Measurements from ENCODE around the gene RSPH9. TPM values are rescaled to one million over a fixed set of nuclear protein-coding genes. Genes with fewer than 3 reads are reported as not detected.
"Not testable (repeated sequence)": the region's sequence is repeated elsewhere in the genome, so short reads cannot be mapped to it uniquely, and the experiment has no call there.

The RSPH9 gene
- total and polyA plus RNA-seq, 4 donors = 0.13 to 0.75 (median 0.38) TPM

GRCh38 chr6:43699564-43700186 lies 54.8 kb downstream of the RSPH9 start:
- Histone ChIP-seq H3K9me3 (ENCODE audit: control insufficient read depth, low read length) (no peaks in the 10 kb centered on the region), H3K4me1 (ENCODE audit: control insufficient read depth in 1 of 2, insufficient read depth in 2 of 2, low read length in 2 of 2) (no peaks in the 10 kb centered on the region), H3K36me3 (ENCODE audit: control insufficient read depth in 1 of 2, insufficient read depth in 2 of 2, low read length in 1 of 2) (no peaks in the 10 kb centered on the region), H3K27me3 (ENCODE audit: control insufficient read depth in 1 of 2, insufficient read depth in 2 of 2, low read length in 1 of 2) (no peaks in the 10 kb centered on the region), H3K4me3 (ENCODE audit: low read length in 2 of 2) (no peak overlapping the region), H3K27ac (ENCODE audit: low read depth in 1 of 2, low read length in 2 of 2) (no peak overlapping the region)
- DNase-seq = no peak
- ATAC-seq (ENCODE audit: low FRiP score) = no peak
- intact Hi-C loops (cut with DNase I) = no loop called here
- whole genome bisulfite sequencing, 2 donors = 84 to 88% methylated on average over 7 of the region's 7 CpGs

- H3K27me3 ChIP-seq (ENCODE audit: control insufficient read depth in 1 of 2, insufficient read depth in 2 of 2, low read length in 1 of 2); ATAC-seq (ENCODE audit: low FRiP score); H3K4me1 ChIP-seq (ENCODE audit: control insufficient read depth in 1 of 2, insufficient read depth in 2 of 2, low read length in 2 of 2); H3K9me3 ChIP-seq (ENCODE audit: control insufficient read depth, low read length); H3K27ac ChIP-seq (ENCODE audit: low read depth in 1 of 2, low read length in 2 of 2); intact Hi-C loops (cut with DNase I); H3K36me3 ChIP-seq (ENCODE audit: control insufficient read depth in 1 of 2, insufficient read depth in 2 of 2, low read length in 1 of 2); H3K4me3 ChIP-seq (ENCODE audit: low read length in 2 of 2): not testable (repeated sequence)
- WGBS, 2 donors = 90 to 94% methylated on average over 10 of the region's 10 CpGs
- DNase-seq = peak in 1 of 2 donors; percentile 31
These were observed 56.2 kb downstream of the RSPH9 start for GRCh38 chr6:43700939-43701560.

- WGBS, 2 donors = 4 to 9% methylated on average over 2 of the region's 2 CpGs
- peak overlapping the region in 1 of 2 donors; percentile 19 for H3K27ac ChIP-seq (ENCODE audit: low read depth in 1 of 2, low read length in 2 of 2)
- ATAC-seq (ENCODE audit: low FRiP score) (no peak), DNase-seq (no peak)
- H3K36me3 ChIP-seq (ENCODE audit: control insufficient read depth in 1 of 2, insufficient read depth in 2 of 2, low read length in 1 of 2) = no peaks in the 10 kb centered on the region
- no peaks in the 10 kb centered on the region for H3K9me3 ChIP-seq (ENCODE audit: control insufficient read depth, low read length)
- H3K4me3 ChIP-seq (ENCODE audit: low read length in 2 of 2) = no peak overlapping the region
- H3K27me3 ChIP-seq (ENCODE audit: control insufficient read depth in 1 of 2, insufficient read depth in 2 of 2, low read length in 1 of 2) = no peaks in the 10 kb centered on the region
- no peaks in the 10 kb centered on the region for H3K4me1 ChIP-seq (ENCODE audit: control insufficient read depth in 1 of 2, insufficient read depth in 2 of 2, low read length in 2 of 2)
- intact Hi-C loops (cut with DNase I) = no loop called here
These were observed 57.3 kb downstream of the RSPH9 start for GRCh38 chr6:43702171-43702533.

GRCh38 chr6:43702534-43703440 lies 58.0 kb downstream of the RSPH9 start:
- no peaks in the 10 kb centered on the region for H3K4me1 ChIP-seq (ENCODE audit: control insufficient read depth in 1 of 2, insufficient read depth in 2 of 2, low read length in 2 of 2)
- intact Hi-C loops (cut with DNase I) = no loop called here
- H3K27me3 ChIP-seq (ENCODE audit: control insufficient read depth in 1 of 2, insufficient read depth in 2 of 2, low read length in 1 of 2) = no peaks in the 10 kb centered on the region
- H3K27ac ChIP-seq (ENCODE audit: low read depth in 1 of 2, low read length in 2 of 2) = peak overlapping the region in 1 of 2 donors; percentile 19
- H3K4me3 ChIP-seq (ENCODE audit: low read length in 2 of 2) = no peak overlapping the region
- ATAC-seq (ENCODE audit: low FRiP score) (peak; percentile 95), DNase-seq (peak; percentile 94 to 95)
- H3K9me3 ChIP-seq (ENCODE audit: control insufficient read depth, low read length) = no peaks in the 10 kb centered on the region
- H3K36me3 ChIP-seq (ENCODE audit: control insufficient read depth in 1 of 2, insufficient read depth in 2 of 2, low read length in 1 of 2) = no peaks in the 10 kb centered on the region
- 25% methylated on average over 14 to 15 of the region's 15 CpGs for WGBS, 2 donors

- Histone ChIP-seq H3K4me1 (ENCODE audit: control insufficient read depth in 1 of 2, insufficient read depth in 2 of 2, low read length in 2 of 2) (no peaks in the 10 kb centered on the region), H3K36me3 (ENCODE audit: control insufficient read depth in 1 of 2, insufficient read depth in 2 of 2, low read length in 1 of 2) (no peaks in the 10 kb centered on the region), H3K27me3 (ENCODE audit: control insufficient read depth in 1 of 2, insufficient read depth in 2 of 2, low read length in 1 of 2) (no peaks in the 10 kb centered on the region), H3K4me3 (ENCODE audit: low read length in 2 of 2) (no peak overlapping the region), H3K27ac (ENCODE audit: low read depth in 1 of 2, low read length in 2 of 2) (no peak overlapping the region), H3K9me3 (ENCODE audit: control insufficient read depth, low read length) (no peaks in the 10 kb centered on the region)
- WGBS, 2 donors = 86 to 88% methylated on average over 8 of the region's 8 CpGs
- no peak for ATAC-seq (ENCODE audit: low FRiP score)
- peak in 1 of 2 donors; percentile 4 for DNase-seq
- intact Hi-C loops (cut with DNase I) = no loop called here
These were observed 58.9 kb downstream of the RSPH9 start for GRCh38 chr6:43703512-43704429.

GRCh38 chr6:43705996-43706395 lies 61.2 kb downstream of the RSPH9 start:
- no peak for DNase-seq
- Histone ChIP-seq H3K27ac (ENCODE audit: low read depth in 1 of 2, low read length in 2 of 2) (no peak overlapping the region), H3K9me3 (ENCODE audit: control insufficient read depth, low read length) (no peaks in the 10 kb centered on the region), H3K4me1 (ENCODE audit: control insufficient read depth in 1 of 2, insufficient read depth in 2 of 2, low read length in 2 of 2) (no peaks in the 10 kb centered on the region), H3K36me3 (ENCODE audit: control insufficient read depth in 1 of 2, insufficient read depth in 2 of 2, low read length in 1 of 2) (no peaks in the 10 kb centered on the region), H3K27me3 (ENCODE audit: control insufficient read depth in 1 of 2, insufficient read depth in 2 of 2, low read length in 1 of 2) (no peaks in the 10 kb centered on the region), H3K4me3 (ENCODE audit: low read length in 2 of 2) (no peak overlapping the region)
- intact Hi-C loops (cut with DNase I) = no loop called here
- no peak for ATAC-seq (ENCODE audit: low FRiP score)
- 0 to 3% methylated on average over 3 of the region's 3 CpGs for WGBS, 2 donors

- intact Hi-C loops (cut with DNase I) = no loop called here
- 81% methylated on average over 8 of the region's 8 CpGs for WGBS, 2 donors
These were observed 62.0 kb downstream of the RSPH9 start for GRCh38 chr6:43706788-43707187.

GRCh38 chr6:43707269-43707668 lies 62.4 kb downstream of the RSPH9 start:
- intact Hi-C loops (cut with DNase I) = no loop called here
- Histone ChIP-seq H3K27ac (ENCODE audit: low read depth in 1 of 2, low read length in 2 of 2) (no peak overlapping the region), H3K9me3 (ENCODE audit: control insufficient read depth, low read length) (no peaks in the 10 kb centered on the region), H3K36me3 (ENCODE audit: control insufficient read depth in 1 of 2, insufficient read depth in 2 of 2, low read length in 1 of 2) (no peaks in the 10 kb centered on the region), H3K27me3 (ENCODE audit: control insufficient read depth in 1 of 2, insufficient read depth in 2 of 2, low read length in 1 of 2) (no peaks in the 10 kb centered on the region), H3K4me1 (ENCODE audit: control insufficient read depth in 1 of 2, insufficient read depth in 2 of 2, low read length in 2 of 2) (no peaks in the 10 kb centered on the region), H3K4me3 (ENCODE audit: low read length in 2 of 2) (no peak overlapping the region)
- DNase-seq (no peak), ATAC-seq (ENCODE audit: low FRiP score) (no peak)
- WGBS, 2 donors = 98% methylated on average over 7 of the region's 7 CpGs

More at GRCh38 chr6:43706788-43707187, 62.0 kb downstream of the RSPH9 start:
- Histone ChIP-seq H3K4me3 (ENCODE audit: low read length in 2 of 2) (no peak overlapping the region), H3K9me3 (ENCODE audit: control insufficient read depth, low read length) (no peaks in the 10 kb centered on the region), H3K27ac (ENCODE audit: low read depth in 1 of 2, low read length in 2 of 2) (no peak overlapping the region), H3K4me1 (ENCODE audit: control insufficient read depth in 1 of 2, insufficient read depth in 2 of 2, low read length in 2 of 2) (no peaks in the 10 kb centered on the region), H3K27me3 (ENCODE audit: control insufficient read depth in 1 of 2, insufficient read depth in 2 of 2, low read length in 1 of 2) (no peaks in the 10 kb centered on the region), H3K36me3 (ENCODE audit: control insufficient read depth in 1 of 2, insufficient read depth in 2 of 2, low read length in 1 of 2) (no peaks in the 10 kb centered on the region)
- peak in 1 of 2 donors; percentile 71 for DNase-seq
- ATAC-seq (ENCODE audit: low FRiP score) = no peak
